ENCODE results near the gene FAM78A. TPM values are rescaled to one million over a fixed set of nuclear protein-coding genes. Genes with fewer than 3 reads are reported as not detected.
A peak's percentile ranks its signal among the peaks of the same experiment; 100 is the strongest.

Gene FAM78A
- total and polyA plus RNA-seq, 10 donors, result 17.0 to 40.3 (median 28.5) TPM

DNA sequence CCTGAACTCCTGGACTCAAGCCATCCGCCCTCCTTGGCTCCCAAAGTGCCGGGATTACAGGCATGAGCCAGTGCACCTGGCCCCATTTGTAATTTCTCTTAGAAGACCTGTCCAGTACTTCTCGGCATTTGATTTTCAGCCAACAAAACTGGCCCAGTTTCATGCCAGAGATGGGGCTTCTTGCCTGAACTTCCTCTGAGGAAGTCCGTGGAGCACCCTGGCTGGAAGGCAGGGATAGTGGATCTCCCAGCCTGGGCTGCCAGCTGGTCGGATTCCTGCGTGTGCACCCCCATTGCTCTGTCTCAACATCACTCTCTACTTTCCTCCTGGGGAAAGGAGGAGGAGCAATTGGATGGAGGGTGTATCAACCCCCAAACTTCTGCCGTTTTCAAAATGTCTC, 39.0 kb downstream of the FAM78A start:
- Histone ChIP-seq H3K27ac (peak overlapping the region in 7 of 8 donors; percentile 79 to 88 (median 83)), H3K4me1 (peaks cover 7 to 72% (median 39%) of the 10 kb centered on the region in 6 donors), H3K4me3 (peak overlapping the region in 1 of 8 donors; percentile 47), H3K27me3 (replicated peaks in 1 of 7) (no peaks in the 10 kb centered on the region), H3K36me3 (peaks cover 0 to 43% (median 33%) of the 10 kb centered on the region in 6 donors), H3K9me3 (no peaks in the 10 kb centered on the region)
- 52 to 60% (median 56%) methylated on average over 7 of the region's 7 CpGs for WGBS, 5 donors
- TF ChIP-seq POLR2AphosphoS5 (IDR thresholded peaks at IDR 0.05) (no peak), POLR2A (IDR thresholded peaks at IDR 0.05) (no peak)
- intact Hi-C loops (cut with DNase I; ENCODE audit: low total_unique reads), result loop anchor here (10.0 kb wide), 1 partner anchor 48 kb away; the partner anchor contains the start of gene PLPP7
- DNase-seq, result no peak

DNA sequence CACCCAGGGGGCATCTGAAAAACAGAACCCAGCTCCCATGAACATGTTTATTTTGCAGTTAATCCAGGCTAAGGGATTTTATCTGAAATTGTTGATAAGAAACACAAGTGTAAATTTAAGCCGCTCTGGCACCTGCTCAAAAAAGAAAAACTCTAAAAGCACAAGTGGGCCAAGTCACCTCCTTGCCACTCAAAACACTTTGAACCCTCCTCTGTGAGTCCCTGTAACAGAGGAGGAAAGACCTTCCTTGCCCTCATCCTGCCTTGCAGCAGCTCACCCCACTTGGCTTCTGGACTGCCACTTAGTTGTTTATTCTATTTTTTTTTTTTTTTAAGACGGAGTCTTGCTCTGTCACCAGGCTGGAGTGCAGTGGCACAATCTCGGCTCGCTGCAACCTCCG, 39.5 kb downstream of the FAM78A start:
- Histone ChIP-seq H3K27ac (peak overlapping the region in 4 of 8 donors; percentile 2 to 85 (median 80)), H3K4me3 (no peak overlapping the region), H3K27me3 (replicated peaks in 1 of 7) (no peaks in the 10 kb centered on the region), H3K36me3 (peaks cover 0 to 48% (median 39%) of the 10 kb centered on the region in 6 donors), H3K4me1 (peaks cover 7 to 72% (median 39%) of the 10 kb centered on the region in 6 donors), H3K9me3 (no peaks in the 10 kb centered on the region)
- WGBS, 5 donors, result 83 to 96% (median 91%) methylated on average over 5 of the region's 5 CpGs
- TF ChIP-seq, protein P1, sequence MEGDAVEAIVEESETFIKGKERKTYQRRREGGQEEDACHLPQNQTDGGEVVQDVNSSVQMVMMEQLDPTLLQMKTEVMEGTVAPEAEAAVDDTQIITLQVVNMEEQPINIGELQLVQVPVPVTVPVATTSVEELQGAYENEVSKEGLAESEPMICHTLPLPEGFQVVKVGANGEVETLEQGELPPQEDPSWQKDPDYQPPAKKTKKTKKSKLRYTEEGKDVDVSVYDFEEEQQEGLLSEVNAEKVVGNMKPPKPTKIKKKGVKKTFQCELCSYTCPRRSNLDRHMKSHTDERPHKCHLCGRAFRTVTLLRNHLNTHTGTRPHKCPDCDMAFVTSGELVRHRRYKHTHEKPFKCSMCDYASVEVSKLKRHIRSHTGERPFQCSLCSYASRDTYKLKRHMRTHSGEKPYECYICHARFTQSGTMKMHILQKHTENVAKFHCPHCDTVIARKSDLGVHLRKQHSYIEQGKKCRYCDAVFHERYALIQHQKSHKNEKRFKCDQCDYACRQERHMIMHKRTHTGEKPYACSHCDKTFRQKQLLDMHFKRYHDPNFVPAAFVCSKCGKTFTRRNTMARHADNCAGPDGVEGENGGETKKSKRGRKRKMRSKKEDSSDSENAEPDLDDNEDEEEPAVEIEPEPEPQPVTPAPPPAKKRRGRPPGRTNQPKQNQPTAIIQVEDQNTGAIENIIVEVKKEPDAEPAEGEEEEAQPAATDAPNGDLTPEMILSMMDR (IDR thresholded peaks at IDR 0.05 in 8 of 11, conservative IDR thresholded peaks at IDR 0.05 in 3 of 11), result no peak
- TF ChIP-seq POLR2AphosphoS5 (IDR thresholded peaks at IDR 0.05) (no peak), POLR2A (IDR thresholded peaks at IDR 0.05) (no peak)
- intact Hi-C loops (cut with DNase I; ENCODE audit: low total_unique reads), result loop anchor here (10.0 kb wide), 1 partner anchor 48 kb away; the partner anchor contains the start of gene PLPP7
- DNase-seq, result no peak

DNA sequence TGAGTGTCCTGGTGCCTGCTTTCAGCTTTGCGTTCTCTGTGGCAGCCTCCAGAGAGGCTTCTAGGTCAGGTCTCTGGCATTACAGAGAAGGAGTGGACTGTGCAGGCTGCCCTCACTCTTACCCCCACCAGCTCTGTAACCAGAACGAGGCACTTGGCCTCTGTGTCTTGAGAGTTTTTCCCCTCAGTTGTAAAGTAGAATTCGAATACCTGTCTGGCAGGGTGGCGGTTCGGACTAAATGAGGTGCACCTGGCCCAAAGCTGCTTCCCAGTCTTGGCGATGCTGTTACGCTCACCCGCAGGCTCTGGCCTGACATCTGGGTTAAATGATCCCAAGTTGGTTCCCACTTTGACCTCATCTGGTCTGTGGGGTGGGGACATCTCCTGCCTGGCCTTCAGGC, 40.1 kb downstream of the FAM78A start:
- TF ChIP-seq POLR2A (IDR thresholded peaks at IDR 0.05) (no peak), POLR2AphosphoS5 (IDR thresholded peaks at IDR 0.05) (no peak)
- TF ChIP-seq, protein P1 (IDR thresholded peaks at IDR 0.05 in 8 of 11, conservative IDR thresholded peaks at IDR 0.05 in 3 of 11), result no peak
- intact Hi-C loops (cut with DNase I; ENCODE audit: low total_unique reads), result loop anchor here (10.0 kb wide), 1 partner anchor 49 kb away; the partner anchor contains the start of gene PLPP7
- peak overlapping the region in 4 of 8 donors; percentile 2 to 83 (median 46) for H3K27ac ChIP-seq
- H3K9me3 ChIP-seq, result no peaks in the 10 kb centered on the region
- DNase-seq, result no peak
- no peaks in the 10 kb centered on the region for H3K27me3 ChIP-seq (replicated peaks in 1 of 7)
- H3K4me3 ChIP-seq, result no peak overlapping the region
- H3K36me3 ChIP-seq, result peaks cover 0 to 54% (median 43%) of the 10 kb centered on the region in 6 donors
- WGBS, 5 donors, result 93 to 96% (median 95%) methylated on average over 3 to 8 of the region's 8 CpGs
- H3K4me1 ChIP-seq, result peaks cover 7 to 72% (median 39%) of the 10 kb centered on the region in 6 donors

DNA sequence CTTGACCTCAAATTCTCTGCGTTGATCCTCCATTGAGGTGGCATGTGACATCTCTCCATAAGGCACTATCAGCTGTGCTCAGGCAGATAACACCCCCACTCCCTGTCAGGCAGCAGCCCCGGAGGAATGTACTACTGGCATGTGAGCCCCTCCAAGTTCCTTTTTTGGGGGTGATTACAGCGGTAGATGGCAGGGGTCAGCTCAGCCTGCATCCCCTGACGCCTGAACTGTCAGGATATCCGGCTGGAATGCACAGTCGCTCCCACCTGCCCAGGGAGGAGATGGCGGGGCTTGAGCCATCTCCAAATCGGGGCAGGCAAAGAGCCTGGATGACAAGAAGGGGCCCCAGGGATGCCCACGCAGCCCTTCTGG, 40.8 kb downstream of the FAM78A start:
- H3K36me3 ChIP-seq, result peaks cover 6 to 61% (median 50%) of the 10 kb centered on the region in 6 donors
- H3K27me3 ChIP-seq (replicated peaks in 1 of 7), result no peaks in the 10 kb centered on the region
- intact Hi-C loops (cut with DNase I; ENCODE audit: low total_unique reads), result loop anchor here (10.0 kb wide), 1 partner anchor 49 kb away; the partner anchor contains the start of gene PLPP7
- H3K9me3 ChIP-seq, result no peaks in the 10 kb centered on the region
- H3K4me3 ChIP-seq, result no peak overlapping the region
- WGBS, 5 donors, result 77 to 86% (median 83%) methylated on average over 9 of the region's 9 CpGs
- no peak for DNase-seq
- H3K4me1 ChIP-seq, result peaks cover 7 to 77% (median 39%) of the 10 kb centered on the region in 6 donors
- H3K27ac ChIP-seq, result peak overlapping the region in 3 of 8 donors; percentile 14 to 77 (median 66)
- TF ChIP-seq, protein P1 (IDR thresholded peaks at IDR 0.05 in 8 of 11, conservative IDR thresholded peaks at IDR 0.05 in 3 of 11), result no peak
- TF ChIP-seq POLR2AphosphoS5 (IDR thresholded peaks at IDR 0.05), result peak in 1 of 3 donors; percentile 48

Measured in spleen (tissue), 11 donors.